HG03175 (cell line): ENCODE measurements around the gene MDFIC.

Experiments
- ATAC-seq: cut with Tn5 transposase; IDR thresholded peaks from one replicate; pipeline ENCODE4 v1.9.1; 2021; ENCODE audit warnings: mild to moderate bottlenecking, moderate library complexity; ENCODE audit not compliant: unreplicated experiment

The MDFIC gene

GRCh38 chr7:115034515-115034914, 112.6 kb downstream of the MDFIC start:
- ATAC-seq, result no peak

- ATAC-seq, result no peak
These were observed 115.4 kb downstream of the MDFIC start for GRCh38 chr7:115037128-115037802.

GRCh38 chr7:115038158-115038557, 116.3 kb downstream of the MDFIC start:
- ATAC-seq, result no peak

- ATAC-seq, result no peak
These were observed 118.2 kb downstream of the MDFIC start for GRCh38 chr7:115040057-115040456.

- ATAC-seq, result no peak
These were observed 118.6 kb downstream of the MDFIC start for GRCh38 chr7:115040495-115040894.

- ATAC-seq, result no peak
These were observed 120.7 kb downstream of the MDFIC start for GRCh38 chr7:115042596-115042995.

GRCh38 chr7:115043605-115044004, 121.7 kb downstream of the MDFIC start:
- ATAC-seq, result no peak

- ATAC-seq, result no peak
These were observed 122.3 kb downstream of the MDFIC start for GRCh38 chr7:115044224-115044623.

- no peak for ATAC-seq
These were observed 126.2 kb downstream of the MDFIC start for GRCh38 chr7:115047958-115048720.

GRCh38 chr7:115052706-115053105, 130.8 kb downstream of the MDFIC start:
- ATAC-seq, result no peak

GRCh38 chr7:115054478-115055065, 132.7 kb downstream of the MDFIC start:
- no peak for ATAC-seq

GRCh38 chr7:115056019-115056418, 134.1 kb downstream of the MDFIC start:
- ATAC-seq, result no peak

GRCh38 chr7:115058726-115059125, 136.8 kb downstream of the MDFIC start:
- no peak for ATAC-seq

GRCh38 chr7:115059321-115059720, 137.4 kb downstream of the MDFIC start:
- no peak for ATAC-seq

GRCh38 chr7:115060095-115060870, 138.4 kb downstream of the MDFIC start:
- ATAC-seq, result peak; percentile 36

GRCh38 chr7:115066050-115066449, 144.2 kb downstream of the MDFIC start:
- ATAC-seq, result no peak

GRCh38 chr7:115066634-115067033, 144.7 kb downstream of the MDFIC start:
- no peak for ATAC-seq

- no peak for ATAC-seq
These were observed 146.3 kb downstream of the MDFIC start for GRCh38 chr7:115068220-115068619.
